Vagina (tissue), 2 donors: Measurements from ENCODE around the gene MED12L. TPM values are rescaled to one million over a fixed set of nuclear protein-coding genes. Genes with fewer than 3 reads are reported as not detected.

Source experiments
- DNase-seq, 2 donors: peaks; one replicate each; pipeline ENCODE4 v3.0.0-alpha.2; 2017; ENCODE audit errors: extremely low spot score in 2 of 2
- H3K27ac ChIP-seq: fragments of 200-600 bp; sonication (generic); one replicate; pipeline ENCODE4 v1.5.1; 2019
- H3K27me3 ChIP-seq: fragments of 200-600 bp; sonication (generic); one replicate; pipeline ENCODE4 v1.5.1; 2019
- H3K36me3 ChIP-seq, 2 donors: fragments of 200-600 bp; sonication (generic); one replicate each; pipeline ENCODE4 v1.5.1; 2017 to 2019
- H3K4me1 ChIP-seq: fragments of 200-600 bp; sonication (generic); one replicate; pipeline ENCODE4 v1.5.1; 2019
- H3K4me3 ChIP-seq, 2 donors: fragments of 200-600 bp; sonication (generic); 1 replicate in 1 of 2; 2 replicates in 1 of 2; pipeline ENCODE4 v1.5.1; 2016 to 2019
- H3K9me3 ChIP-seq: fragments of 200-600 bp; sonication (generic); one replicate; pipeline ENCODE4 v1.5.1; 2019
- CTCF ChIP-seq, 3 experiments: fragments of 450-650 bp in 2 of 3; fragments of 200-600 bp in 1 of 3; sonication (generic) in 1 of 3; IDR thresholded peaks; one replicate each; pipeline ENCODE4 v1.5.1; 2017 to 2019; ENCODE audit warnings: antibody characterized with exemption in 3 of 3, mild to moderate bottlenecking in 2 of 3, moderate library complexity in 2 of 3
- POLR2A ChIP-seq, 2 donors: fragments of 450-650 bp; IDR thresholded peaks; one replicate each; pipeline ENCODE4 v1.6.1; 2017; ENCODE audit warnings: antibody characterized with exemption in 2 of 2, mild to moderate bottlenecking in 2 of 2, moderate library complexity in 2 of 2
- POLR2AphosphoS5 ChIP-seq, 2 donors: sonication (generic); formaldehyde crosslinking; IDR thresholded peaks; one replicate each; pipeline ENCODE4 v1.9.0; 2017; ENCODE audit warnings: antibody characterized with exemption in 2 of 2, mild to moderate bottlenecking in 2 of 2, low read depth in 1 of 2; ENCODE audit not compliant: insufficient read depth in 1 of 2
- intact Hi-C: fragments of 100-400 bp; cut with DNase I; formaldehyde crosslinking; loops from one replicate; pipeline ENCODE4 v1.15.1; 2023
- total RNA-seq: library from RNA; depleted of rRNA; stranded (reverse); fragments of >200 nt; gene quantifications from one replicate; pipeline ENCODE4 v1.2.3, GENCODE V29; 2016

Gene MED12L
- total RNA-seq, 1 donor from 2014 or later, result 1.7 TPM

- no peaks in the 10 kb centered on the region for H3K36me3 ChIP-seq
- intact Hi-C loops, result no loop called here
- H3K27ac ChIP-seq, result no peak overlapping the region
- no peak for DNase-seq
- no peak overlapping the region for H3K4me3 ChIP-seq
- H3K9me3 ChIP-seq, result no peaks in the 10 kb centered on the region
- no peaks in the 10 kb centered on the region for H3K4me1 ChIP-seq
- no peak for TF ChIP-seq CTCF (IDR thresholded peaks at IDR 0.05)
- no peak for TF ChIP-seq POLR2AphosphoS5 (IDR thresholded peaks at IDR 0.05; ENCODE audit: insufficient read depth in 1 of 2, low read depth in 1 of 2)
- no peak for TF ChIP-seq POLR2A (IDR thresholded peaks at IDR 0.05)
- H3K27me3 ChIP-seq, result no peaks in the 10 kb centered on the region
Observed at GRCh38 chr3:151467069-151467468, 381.6 kb downstream of the MED12L start.

- TF ChIP-seq POLR2A (IDR thresholded peaks at IDR 0.05) (no peak), CTCF (IDR thresholded peaks at IDR 0.05) (peak; percentile 49 to 67 (median 51)), POLR2AphosphoS5 (IDR thresholded peaks at IDR 0.05; ENCODE audit: insufficient read depth in 1 of 2, low read depth in 1 of 2) (no peak)
- intact Hi-C loops, result no loop called here
- DNase-seq, result no peak
Observed at GRCh38 chr3:151468284-151468917, 382.9 kb downstream of the MED12L start.

GRCh38 chr3:151476344-151477018, 391.0 kb downstream of the MED12L start:
- H3K4me1 ChIP-seq, result no peaks in the 10 kb centered on the region
- H3K9me3 ChIP-seq, result no peaks in the 10 kb centered on the region
- intact Hi-C loops, result no loop called here
- TF ChIP-seq POLR2A (IDR thresholded peaks at IDR 0.05) (no peak), CTCF (IDR thresholded peaks at IDR 0.05) (no peak), POLR2AphosphoS5 (IDR thresholded peaks at IDR 0.05; ENCODE audit: insufficient read depth in 1 of 2, low read depth in 1 of 2) (no peak)
- DNase-seq, result no peak
- H3K27me3 ChIP-seq, result no peaks in the 10 kb centered on the region
- H3K27ac ChIP-seq, result no peak overlapping the region
- H3K36me3 ChIP-seq, result no peaks in the 10 kb centered on the region
- no peak overlapping the region for H3K4me3 ChIP-seq

More at GRCh38 chr3:151468284-151468917, 382.9 kb downstream of the MED12L start:
- H3K36me3 ChIP-seq, result no peaks in the 10 kb centered on the region
- H3K27ac ChIP-seq, result no peak overlapping the region
- no peak overlapping the region for H3K4me3 ChIP-seq
- no peaks in the 10 kb centered on the region for H3K4me1 ChIP-seq
- H3K9me3 ChIP-seq, result no peaks in the 10 kb centered on the region
- H3K27me3 ChIP-seq, result no peaks in the 10 kb centered on the region

- no peaks in the 10 kb centered on the region for H3K27me3 ChIP-seq
- no peak for DNase-seq
- H3K27ac ChIP-seq, result no peak overlapping the region
- TF ChIP-seq CTCF (IDR thresholded peaks at IDR 0.05) (no peak), POLR2A (IDR thresholded peaks at IDR 0.05) (no peak), POLR2AphosphoS5 (IDR thresholded peaks at IDR 0.05; ENCODE audit: insufficient read depth in 1 of 2, low read depth in 1 of 2) (no peak)
- no peaks in the 10 kb centered on the region for H3K4me1 ChIP-seq
- no peak overlapping the region for H3K4me3 ChIP-seq
- no peaks in the 10 kb centered on the region for H3K9me3 ChIP-seq
- intact Hi-C loops, result no loop called here
- no peaks in the 10 kb centered on the region for H3K36me3 ChIP-seq
Observed at GRCh38 chr3:151477591-151478334, 392.3 kb downstream of the MED12L start.
